Measurements from ENCODE around the gene PLA2G2C.

The PLA2G2C gene

GRCh38 chr1:20184997-20185833 is 1.1 kb downstream of the PLA2G2C start:
- no peak for DNase-seq (ENCODE audit: low read depth)
- H3K4me3 ChIP-seq (ENCODE audit: low read depth, low read length) = no peak overlapping the region
- TF ChIP-seq CTCF (IDR thresholded peaks at IDR 0.05; ENCODE audit: low read depth, low read length, missing control alignments) = no peak

- no peak overlapping the region for H3K4me3 ChIP-seq (ENCODE audit: low read depth, low read length)
- no peak for TF ChIP-seq CTCF (IDR thresholded peaks at IDR 0.05; ENCODE audit: low read depth, low read length, missing control alignments)
- DNase-seq (ENCODE audit: low read depth) = no peak
Observed at GRCh38 chr1:20184481-20184900, 1.8 kb downstream of the PLA2G2C start.

- no peak overlapping the region for H3K4me3 ChIP-seq (ENCODE audit: low read depth, low read length)
- no peak for TF ChIP-seq CTCF (IDR thresholded peaks at IDR 0.05; ENCODE audit: low read depth, low read length, missing control alignments)
- no peak for DNase-seq (ENCODE audit: low read depth)
Observed at GRCh38 chr1:20183616-20184271, 2.6 kb downstream of the PLA2G2C start.

- no peak overlapping the region for H3K4me3 ChIP-seq (ENCODE audit: low read depth, low read length)
- DNase-seq (ENCODE audit: low read depth) = no peak
- TF ChIP-seq CTCF (IDR thresholded peaks at IDR 0.05; ENCODE audit: low read depth, low read length, missing control alignments) = no peak
Observed at GRCh38 chr1:20183035-20183434, 3.3 kb downstream of the PLA2G2C start.

GRCh38 chr1:20182415-20182814 is 3.9 kb downstream of the PLA2G2C start:
- DNase-seq (ENCODE audit: low read depth) = no peak
- no peak overlapping the region for H3K4me3 ChIP-seq (ENCODE audit: low read depth, low read length)
- no peak for TF ChIP-seq CTCF (IDR thresholded peaks at IDR 0.05; ENCODE audit: low read depth, low read length, missing control alignments)

- no peak for TF ChIP-seq CTCF (IDR thresholded peaks at IDR 0.05; ENCODE audit: low read depth, low read length, missing control alignments)
- H3K4me3 ChIP-seq (ENCODE audit: low read depth, low read length) = no peak overlapping the region
- DNase-seq (ENCODE audit: low read depth) = no peak
Observed at GRCh38 chr1:20180844-20181207, 5.5 kb downstream of the PLA2G2C start.
